Suprapubic skin (tissue), 4 donors: ENCODE data around the gene CEP112.

Experiments
- CTCF ChIP-seq, 2 donors: fragments of 200-600 bp in 1 of 2; fragments of 450-650 bp in 1 of 2; sonication (generic) in 1 of 2; IDR thresholded peaks; one replicate each; pipeline ENCODE4 v1.5.1; 2016 to 2019; ENCODE audit warnings: antibody characterized with exemption in 2 of 2, mild to moderate bottlenecking in 1 of 2, moderate library complexity in 1 of 2
- EP300 ChIP-seq: sonication (generic); formaldehyde crosslinking; IDR thresholded peaks from one replicate; pipeline ENCODE4 v1.6.1; 2017; ENCODE audit warnings: antibody characterized with exemption
- POLR2AphosphoS5 ChIP-seq, 3 donors: sonication (generic); formaldehyde crosslinking; IDR thresholded peaks; one replicate each; pipeline ENCODE4 v1.6.1; 2017; ENCODE audit warnings: antibody characterized with exemption in 3 of 3

GRCh38 chr17:65783845-65784334, 408.0 kb downstream of the CEP112 start:
- TF ChIP-seq CTCF (IDR thresholded peaks at IDR 0.05) (no peak), EP300 (no peak), POLR2AphosphoS5 (IDR thresholded peaks at IDR 0.05) (no peak)
